Cardiac septum (tissue), 1 donor: ENCODE measurements around the gene FOXB2. TPM values are rescaled to one million over a fixed set of nuclear protein-coding genes. Genes with fewer than 3 reads are reported as not detected.
"Not testable (repeated sequence)": the region's sequence is repeated elsewhere in the genome, so short reads cannot be mapped to it uniquely, and the experiment has no call there.

Experiments
- DNase-seq: peaks from one replicate; pipeline ENCODE4 v3.0.0-alpha.2; 2020; ENCODE audit warnings: low spot score
- intact Hi-C: fragments of 100-400 bp; cut with DNase I; formaldehyde crosslinking; loops from one replicate; pipeline ENCODE4 v1.14.0; 2022
- total RNA-seq: library from RNA; stranded (reverse); fragmentation: NEBNext Ultra II Directional; extraction: Animal tissue kit (Norgen Biotek cat#: 25700); gene quantifications from one replicate; pipeline ENCODE4 v1.2.1, GENCODE V29; 2021
- donor health status: DM: no; HTN: no; CAD: no.

The FOXB2 gene
- total RNA-seq, 1 donor from 2014 or later: 0.19 TPM

- no peak for DNase-seq
- intact Hi-C loops: no loop called here
Measured at GRCh38 chr9:77038281-77039036, 19.0 kb downstream of the FOXB2 start.

- DNase-seq: no peak
- intact Hi-C loops: no loop called here
Measured at GRCh38 chr9:77040340-77040739, 20.9 kb downstream of the FOXB2 start.

- intact Hi-C loops, DNase-seq: not testable (repeated sequence)
Measured at GRCh38 chr9:77043743-77044142, 24.3 kb downstream of the FOXB2 start.

GRCh38 chr9:77060681-77061080, 41.2 kb downstream of the FOXB2 start:
- not testable (repeated sequence) for DNase-seq

GRCh38 chr9:77063645-77064285, 44.3 kb downstream of the FOXB2 start:
- DNase-seq: no peak
- intact Hi-C loops: no loop called here

More at GRCh38 chr9:77060681-77061080, 41.2 kb downstream of the FOXB2 start:
- intact Hi-C loops: not testable (repeated sequence)

- intact Hi-C loops: no loop called here
- no peak for DNase-seq
Measured at GRCh38 chr9:77066388-77066787, 46.9 kb downstream of the FOXB2 start.

Other genes starting within 250 kb of the FOXB2 start
- 19.9 TPM for gene PRUNE2, start 113.5 kb upstream of the FOXB2 start, total RNA-seq
- gene VPS13A, start 157.9 kb downstream of the FOXB2 start, total RNA-seq: 50.2 TPM